IMR-90 (cell line): ENCODE measurements around the gene PDLIM1. TPM values are rescaled to one million over a fixed set of nuclear protein-coding genes. Genes with fewer than 3 reads are reported as not detected.

Experiments used
- ATAC-seq: fragments of 200-7000 bp; cut with Tn5 transposase; 2 replicates; pipeline ENCODE4 v1.9.1; 2020; ENCODE audit warnings: low read depth, mild to moderate bottlenecking, moderate library complexity
- BruUV-seq: library from RNA; stranded (reverse); fragments of 400-500 nt; replicated peaks from 2 replicates; lab custom pipeline; 2021; lab: Mats Ljungman, UMichigan
- CTCF ChIA-PET: fragments of 300-600 bp; formaldehyde crosslinking; extraction: SDS; loops from one replicate; lab custom pipeline; 2021; ENCODE audit warnings: antibody characterized with exemption; lab: Yijun Ruan, JAX
- POLR2A ChIA-PET: fragments of 300-600 bp; sonication (Branson Sonifier 250); formaldehyde crosslinking; loops from one replicate; lab custom pipeline; 2022; ENCODE audit warnings: antibody characterized with exemption; ENCODE audit not compliant: unreplicated experiment; lab: Charles Lee
- DNase-seq: peaks from one replicate; pipeline ENCODE4 v3.0.0; 2013
- H2AFZ ChIP-seq: replicated peaks from 2 replicates; pipeline ENCODE3; 2013; ENCODE audit warnings: low read length, mild to moderate bottlenecking; ENCODE audit not compliant: poor library complexity
- H2AK5ac ChIP-seq: 2 replicates; pipeline ENCODE4 v1.6.1; 2013; ENCODE audit warnings: low read depth, low read length, inconsistent platforms
- H2AK9ac ChIP-seq: replicated peaks from 2 replicates; pipeline ENCODE3; 2013; ENCODE audit warnings: mild to moderate bottlenecking, low read depth, low read length, moderate library complexity; ENCODE audit not compliant: poor library complexity
- H2BK120ac ChIP-seq: 2 replicates; pipeline ENCODE4 v1.6.1; 2013; ENCODE audit warnings: low read depth, low read length, inconsistent platforms
- H2BK15ac ChIP-seq: 3 replicates; pipeline ENCODE4 v1.6.1; 2013; ENCODE audit warnings: low read depth, low read length, inconsistent platforms
- H2BK20ac ChIP-seq: 2 replicates; pipeline ENCODE4 v1.6.1; 2013; ENCODE audit warnings: low read depth, mild to moderate bottlenecking, inconsistent platforms, low read length, moderate library complexity
- H2BK5ac ChIP-seq: 2 replicates; pipeline ENCODE4 v1.6.1; 2013; ENCODE audit warnings: mild to moderate bottlenecking, low read depth, low read length, inconsistent platforms; ENCODE audit not compliant: poor library complexity, severe bottlenecking
- H3K14ac ChIP-seq: replicated peaks from 2 replicates; pipeline ENCODE4 v1.6.1; 2013; ENCODE audit warnings: low read depth, low read length, inconsistent platforms
- H3K18ac ChIP-seq: 2 replicates; pipeline ENCODE4 v1.6.1; 2013; ENCODE audit warnings: low read depth, low read length, control low read depth
- H3K23ac ChIP-seq: 2 replicates; pipeline ENCODE4 v1.6.1; 2013; ENCODE audit warnings: low read depth, low read length, inconsistent platforms
- H3K27ac ChIP-seq: 2 replicates; pipeline ENCODE4 v1.5.1; 2013; ENCODE audit warnings: mild to moderate bottlenecking, control low read depth, low read length; ENCODE audit not compliant: insufficient read depth
- H3K27me3 ChIP-seq: 2 replicates; pipeline ENCODE4 v1.6.1; 2013; ENCODE audit warnings: low read length; ENCODE audit not compliant: control insufficient read depth, insufficient read depth
- H3K36me3 ChIP-seq: 2 replicates; pipeline ENCODE4 v1.6.1; 2013; ENCODE audit warnings: low read length, mixed read lengths; ENCODE audit not compliant: control insufficient read depth, insufficient read depth
- H3K4ac ChIP-seq: 2 replicates; pipeline ENCODE4 v1.6.1; 2013; ENCODE audit warnings: low read depth, low read length, inconsistent platforms
- H3K4me1 ChIP-seq: 2 replicates; pipeline ENCODE4 v1.6.1; 2013; ENCODE audit warnings: low read length, mixed read lengths; ENCODE audit not compliant: control insufficient read depth, insufficient read depth
- H3K4me2 ChIP-seq: 2 replicates; pipeline ENCODE4 v1.6.1; 2013; ENCODE audit warnings: low read depth, mild to moderate bottlenecking, control low read depth, low read length, moderate library complexity
- H3K4me3 ChIP-seq: 2 replicates; pipeline ENCODE4 v1.5.1; 2013; ENCODE audit warnings: low read depth, mild to moderate bottlenecking, control low read depth, low read length, moderate library complexity; ENCODE audit not compliant: insufficient read depth
- H3K56ac ChIP-seq: 2 replicates; pipeline ENCODE4 v1.6.1; 2013; ENCODE audit warnings: low read length, inconsistent platforms; ENCODE audit not compliant: insufficient read depth; ENCODE audit errors: extremely low read depth
- H3K79me1 ChIP-seq, 2 experiments: 2 replicates each; pipeline ENCODE4 v1.6.1; 2013; ENCODE audit warnings: low read length in 2 of 2, inconsistent platforms in 1 of 2, low read depth in 1 of 2
- H3K9ac ChIP-seq: 2 replicates; pipeline ENCODE4 v1.6.1; 2013; ENCODE audit warnings: low read depth, low read length, control low read depth
- H3K9me1 ChIP-seq: 2 replicates; pipeline ENCODE4 v1.6.1; 2013; ENCODE audit warnings: low read length, inconsistent platforms; ENCODE audit not compliant: insufficient read depth
- H3K9me3 ChIP-seq: 2 replicates; pipeline ENCODE4 v1.6.1; 2013; ENCODE audit warnings: low read length; ENCODE audit not compliant: control insufficient read depth, insufficient read depth
- H4K20me1 ChIP-seq: 2 replicates; pipeline ENCODE4 v1.6.1; 2013; ENCODE audit warnings: low read length, inconsistent platforms; ENCODE audit not compliant: insufficient read depth
- H4K5ac ChIP-seq: 2 replicates; pipeline ENCODE4 v1.6.1; 2013; ENCODE audit warnings: mild to moderate bottlenecking, low read depth, low read length, control low read depth
- H4K8ac ChIP-seq, 2 experiments: 2 replicates each; pipeline ENCODE4 v1.6.1; 2013; ENCODE audit warnings: low read depth in 2 of 2, low read length in 2 of 2, control low read depth in 1 of 2, inconsistent platforms in 1 of 2
- H4K91ac ChIP-seq: 2 replicates; pipeline ENCODE4 v1.6.1; 2013; ENCODE audit warnings: low read depth, low read length, inconsistent platforms; ENCODE audit not compliant: insufficient read depth
- BHLHE40 ChIP-seq: fragments of 150-350 bp; IDR thresholded peaks from 2 replicates; pipeline ENCODE4 v1.6.1; 2016; ENCODE audit warnings: mild to moderate bottlenecking, low read depth, low read length
- CEBPB ChIP-seq: IDR thresholded peaks from 2 replicates; pipeline ENCODE4 v1.6.1; 2012; ENCODE audit warnings: low read depth, low read length, improper control_type of control experiment
- CHD1 ChIP-seq: IDR thresholded peaks from 2 replicates; pipeline ENCODE4 v1.6.1; 2012; ENCODE audit warnings: low read depth, low read length, improper control_type of control experiment
- FOS ChIP-seq: fragments of 150-350 bp; IDR thresholded peaks from 2 replicates; pipeline ENCODE4 v1.6.1; 2016; ENCODE audit warnings: low read depth, low read length
- MAFK ChIP-seq: IDR thresholded peaks from 2 replicates; pipeline ENCODE4 v1.6.1; 2012; ENCODE audit warnings: low read depth, low read length, improper control_type of control experiment
- MAZ ChIP-seq: IDR thresholded peaks from 2 replicates; pipeline ENCODE4 v1.6.1; 2012; ENCODE audit warnings: low read depth, mild to moderate bottlenecking, low read length, improper control_type of control experiment, moderate library complexity, borderline replicate concordance
- MXI1 ChIP-seq: IDR thresholded peaks from 2 replicates; pipeline ENCODE4 v1.6.1; 2012; ENCODE audit warnings: low read depth, mild to moderate bottlenecking, low read length, moderate library complexity, borderline replicate concordance
- NFE2L2 ChIP-seq: fragments of 150-350 bp; IDR thresholded peaks from 2 replicates; pipeline ENCODE4 v1.6.1; 2016; ENCODE audit warnings: low read depth, mild to moderate bottlenecking, low read length
- POLR2A ChIP-seq: IDR thresholded peaks from 2 replicates; pipeline ENCODE4 v1.6.1; 2012; ENCODE audit warnings: mild to moderate bottlenecking, low read depth, low read length
- RAD21 ChIP-seq: IDR thresholded peaks from 2 replicates; pipeline ENCODE4 v1.6.1; 2012; ENCODE audit warnings: low read length, improper control_type of control experiment
- RCOR1 ChIP-seq: IDR thresholded peaks from 2 replicates; pipeline ENCODE4 v1.6.1; 2012; ENCODE audit warnings: mild to moderate bottlenecking, low read length, improper control_type of control experiment; ENCODE audit not compliant: insufficient replicate concordance
- RFX5 ChIP-seq: IDR thresholded peaks from 2 replicates; pipeline ENCODE4 v1.8.0; 2012; ENCODE audit warnings: low read depth, mild to moderate bottlenecking, low read length, moderate library complexity
- SMC3 ChIP-seq: fragments of 150-350 bp; IDR thresholded peaks from 2 replicates; pipeline ENCODE4 v1.6.1; 2016; ENCODE audit warnings: low read depth, mild to moderate bottlenecking, antibody characterized with exemption, low read length, moderate library complexity
- WGBS, 2 experiments: methylation state at CpG; one replicate each; pipeline versions ENCODE4 v1.1.5 to v1.1.7; 2013; ENCODE audit warnings: missing lambda C conversion rate in 2 of 2; ENCODE audit not compliant: insufficient read length in 1 of 2; ENCODE audit errors: extremely low coverage in 2 of 2; 5-methylcytosine and 5-hydroxymethylcytosine counted together
- dilution Hi-C: fragments of 300-500 bp; cut with HindIII; formaldehyde crosslinking; loops from one replicate; pipeline ENCODE4 v1.14.3; 2018; ENCODE audit warnings: low sequenced_read_pairs; ENCODE audit not compliant: unreplicated experiment
- in situ Hi-C: fragments of 300-500 bp; cut with MboI; formaldehyde crosslinking; loops from 3 replicates; pipeline ENCODE4 v1.14.3; 2019; ENCODE audit warnings: low sequenced_read_pairs, inconsistent platforms, mixed read lengths
- intact Hi-C: fragments of 100-400 bp; cut with micrococcal nuclease; formaldehyde crosslinking; loops from 2 replicates; pipeline ENCODE4 v1.10.0; 2022
- polyA plus RNA-seq, 3 experiments: library from polyadenylated mRNA; depleted of rRNA; stranded (reverse); fragments of >200 nt; gene quantifications; 2 replicates each; pipeline ENCODE4 v1.2.3, GENCODE V29; 2012; ENCODE audit warnings: low replicate concordance in 1 of 3
- total RNA-seq: library from RNA; depleted of rRNA; stranded (reverse); fragments of >200 nt; gene quantifications from 2 replicates; pipeline ENCODE4 v1.2.3, GENCODE V29; 2012
- TF ChIP-seq, protein P1 (sequence below): fragments of 150-350 bp; IDR thresholded peaks from 2 replicates; pipeline ENCODE4 v1.6.1; 2016; ENCODE audit warnings: low read depth, mild to moderate bottlenecking, low read length, moderate library complexity, borderline replicate concordance
- TF ChIP-seq, protein P2 (sequence below): conservative IDR thresholded peaks from 2 replicates; pipeline ENCODE4 v1.5.1; 2012; ENCODE audit warnings: mild to moderate bottlenecking, low read depth, low read length, improper control_type of control experiment

Gene PDLIM1
- total and polyA plus RNA-seq, 2 of the 4 experiments (the other 2 are of a cell fraction) = 30.1 to 187 TPM

GRCh38 chr10:95229724-95230627 is 60.8 kb downstream of the PDLIM1 start:
- Histone ChIP-seq H2BK120ac (peak overlapping the region; percentile 91), H3K4me1 (peaks cover 16% of the 10 kb centered on the region), H4K5ac (peak overlapping the region; percentile 62), H4K8ac (peak overlapping the region; percentile 52 to 80), H2AK9ac (peak overlapping the region; percentile 53), H2BK20ac (peak overlapping the region; percentile 88), H3K27ac (peak overlapping the region; percentile 86), H3K56ac (peak overlapping the region; percentile 79; the same call in 1 of the 2 replicates), H3K18ac (peak overlapping the region; percentile 76), H3K27me3 (no peaks in the 10 kb centered on the region), H3K4me3 (no peak overlapping the region), H3K9ac (no peak overlapping the region), H3K4ac (peak overlapping the region; percentile 68), H3K23ac (peak overlapping the region; percentile 71; the same call in 1 of the 2 replicates), H2BK15ac (peak overlapping the region; percentile 80; the same call in 1 of the 3 replicates), H3K79me1 (peaks cover 0 to 29% of the 10 kb centered on the region in 2 experiments; a peak in 2 of 4 replicates), H3K9me3 (no peaks in the 10 kb centered on the region), H3K9me1 (peaks cover 10% of the 10 kb centered on the region), H3K36me3 (peaks cover 20% of the 10 kb centered on the region), H4K20me1 (no peaks in the 10 kb centered on the region), H2AK5ac (peak overlapping the region; percentile 72), H2AFZ (peak overlapping the region; percentile 83), H2BK5ac (peak overlapping the region; percentile 99), H3K14ac (peak overlapping the region; percentile 20), H4K91ac (peak overlapping the region; percentile 63), H3K4me2 (peak overlapping the region; percentile 81; the same call in 1 of the 2 replicates)
- DNase-seq (peak; percentile 98), ATAC-seq (peak; percentile 91)
- peak; percentile 97 for TF ChIP-seq NFE2L2
- no peak for TF ChIP-seq MXI1
- 0 out of 2 replicates have a peak, but pooled peaks have one; percentile 14 for TF ChIP-seq BHLHE40
- TF ChIP-seq, protein P1, sequence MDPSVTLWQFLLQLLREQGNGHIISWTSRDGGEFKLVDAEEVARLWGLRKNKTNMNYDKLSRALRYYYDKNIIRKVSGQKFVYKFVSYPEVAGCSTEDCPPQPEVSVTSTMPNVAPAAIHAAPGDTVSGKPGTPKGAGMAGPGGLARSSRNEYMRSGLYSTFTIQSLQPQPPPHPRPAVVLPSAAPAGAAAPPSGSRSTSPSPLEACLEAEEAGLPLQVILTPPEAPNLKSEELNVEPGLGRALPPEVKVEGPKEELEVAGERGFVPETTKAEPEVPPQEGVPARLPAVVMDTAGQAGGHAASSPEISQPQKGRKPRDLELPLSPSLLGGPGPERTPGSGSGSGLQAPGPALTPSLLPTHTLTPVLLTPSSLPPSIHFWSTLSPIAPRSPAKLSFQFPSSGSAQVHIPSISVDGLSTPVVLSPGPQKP = no peak
- TF ChIP-seq, protein P2, sequence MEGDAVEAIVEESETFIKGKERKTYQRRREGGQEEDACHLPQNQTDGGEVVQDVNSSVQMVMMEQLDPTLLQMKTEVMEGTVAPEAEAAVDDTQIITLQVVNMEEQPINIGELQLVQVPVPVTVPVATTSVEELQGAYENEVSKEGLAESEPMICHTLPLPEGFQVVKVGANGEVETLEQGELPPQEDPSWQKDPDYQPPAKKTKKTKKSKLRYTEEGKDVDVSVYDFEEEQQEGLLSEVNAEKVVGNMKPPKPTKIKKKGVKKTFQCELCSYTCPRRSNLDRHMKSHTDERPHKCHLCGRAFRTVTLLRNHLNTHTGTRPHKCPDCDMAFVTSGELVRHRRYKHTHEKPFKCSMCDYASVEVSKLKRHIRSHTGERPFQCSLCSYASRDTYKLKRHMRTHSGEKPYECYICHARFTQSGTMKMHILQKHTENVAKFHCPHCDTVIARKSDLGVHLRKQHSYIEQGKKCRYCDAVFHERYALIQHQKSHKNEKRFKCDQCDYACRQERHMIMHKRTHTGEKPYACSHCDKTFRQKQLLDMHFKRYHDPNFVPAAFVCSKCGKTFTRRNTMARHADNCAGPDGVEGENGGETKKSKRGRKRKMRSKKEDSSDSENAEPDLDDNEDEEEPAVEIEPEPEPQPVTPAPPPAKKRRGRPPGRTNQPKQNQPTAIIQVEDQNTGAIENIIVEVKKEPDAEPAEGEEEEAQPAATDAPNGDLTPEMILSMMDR = no peak
- TF ChIP-seq CHD1 = 0 out of 2 replicates have a peak, but pooled peaks have one; percentile 53
- no peak for TF ChIP-seq POLR2A
- TF ChIP-seq MAFK = peak; percentile 84
- peak; percentile 81 for TF ChIP-seq CEBPB
- TF ChIP-seq RCOR1 = peak; percentile 77
- TF ChIP-seq RAD21 = no peak
- TF ChIP-seq FOS = peak; percentile 57
- TF ChIP-seq SMC3 = no peak
- no peak for TF ChIP-seq RFX5
- TF ChIP-seq MAZ = no peak
- 0% methylated on average over 1 of the region's 10 CpGs; no CpG with 5 or more reads in 1 of the 2 experiments for WGBS, 2 experiments
- intact Hi-C loops (no loop called here), dilution Hi-C loops (no loop called here), in situ Hi-C loops (loop anchor here (10.0 kb wide), 1 partner anchor 95 kb away; no protein-coding TSS in a partner anchor)
- POLR2A ChIA-PET = no interaction called here
- CTCF ChIA-PET = no interaction called here
- BruUV-seq = no TSS peak
